ENCODE data around the gene GRSF1.
A peak's percentile ranks its signal among the peaks of the same experiment; 100 is the strongest.

The GRSF1 gene, protein sequence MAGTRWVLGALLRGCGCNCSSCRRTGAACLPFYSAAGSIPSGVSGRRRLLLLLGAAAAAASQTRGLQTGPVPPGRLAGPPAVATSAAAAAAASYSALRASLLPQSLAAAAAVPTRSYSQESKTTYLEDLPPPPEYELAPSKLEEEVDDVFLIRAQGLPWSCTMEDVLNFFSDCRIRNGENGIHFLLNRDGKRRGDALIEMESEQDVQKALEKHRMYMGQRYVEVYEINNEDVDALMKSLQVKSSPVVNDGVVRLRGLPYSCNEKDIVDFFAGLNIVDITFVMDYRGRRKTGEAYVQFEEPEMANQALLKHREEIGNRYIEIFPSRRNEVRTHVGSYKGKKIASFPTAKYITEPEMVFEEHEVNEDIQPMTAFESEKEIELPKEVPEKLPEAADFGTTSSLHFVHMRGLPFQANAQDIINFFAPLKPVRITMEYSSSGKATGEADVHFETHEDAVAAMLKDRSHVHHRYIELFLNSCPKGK

DNA sequence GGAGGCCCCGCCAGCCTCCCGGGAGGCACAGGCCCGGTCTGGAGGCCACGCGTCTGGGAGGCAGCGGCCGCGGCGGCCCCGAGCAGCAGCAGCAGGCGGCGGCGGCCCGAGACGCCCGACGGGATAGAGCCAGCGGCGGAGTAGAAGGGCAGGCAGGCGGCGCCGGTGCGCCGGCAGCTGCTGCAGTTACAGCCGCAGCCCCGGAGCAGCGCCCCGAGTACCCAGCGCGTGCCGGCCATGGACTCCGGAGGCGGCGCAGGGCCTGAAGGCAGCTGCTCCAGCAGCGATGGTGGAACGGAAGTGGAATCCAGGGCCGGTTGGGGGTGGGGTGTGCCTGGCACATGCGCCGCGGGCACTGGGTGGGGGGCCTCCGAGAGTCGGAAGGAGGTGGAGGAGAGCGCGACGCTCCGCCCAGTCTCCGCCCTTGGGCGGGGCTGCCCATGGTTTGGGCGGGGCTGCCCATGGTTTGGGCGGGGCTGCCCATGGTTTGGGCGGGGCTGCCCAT, at the start of gene GRSF1:
TSS of gene GRSF1 (minus strand) at position 302 of the 505 bp plus-strand sequence. CDS start at position 239, 63 bp downstream.
- H3K9ac ChIP-seq (ENCODE audit: low read length) = peak within 1 kb of the TSS; percentile 92

DNA sequence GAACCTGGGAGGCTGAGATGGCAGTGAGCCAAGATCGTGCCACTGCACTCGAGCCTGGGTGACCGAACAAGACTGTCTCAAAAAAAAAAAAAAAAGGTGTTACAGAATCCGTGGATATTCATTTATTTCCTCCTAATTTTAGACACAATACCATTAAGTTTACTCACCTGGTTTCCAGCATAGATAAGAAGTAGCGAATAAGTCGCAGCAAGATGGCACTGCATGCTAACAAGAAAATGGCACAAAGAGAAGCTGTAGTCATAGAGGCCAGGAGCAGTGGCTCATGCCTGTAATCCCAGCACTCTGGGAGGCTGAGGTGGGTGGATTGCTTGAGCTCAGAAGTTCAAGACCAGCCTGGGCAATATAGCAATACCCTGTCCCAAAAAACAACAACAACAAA, 45.5 kb upstream of the GRSF1 start:
- Histone ChIP-seq H3K36me3 (ENCODE audit: control insufficient read depth, insufficient read depth, low read length) (no peaks in the 10 kb centered on the region), H3K27me3 (ENCODE audit: control insufficient read depth, insufficient read depth, low read length) (no peaks in the 10 kb centered on the region), H3K4me3 (ENCODE audit: low read length) (no peak overlapping the region), H3K27ac (ENCODE audit: low read depth, low read length) (no peak overlapping the region), H3K4me1 (ENCODE audit: control insufficient read depth, insufficient read depth, low read length) (no peaks in the 10 kb centered on the region), H3K9ac (ENCODE audit: low read length) (no peak overlapping the region)

More for the DNA sequence above, at the start of gene GRSF1:
- Histone ChIP-seq H3K36me3 (ENCODE audit: control insufficient read depth, insufficient read depth, low read length) (no peaks in the 10 kb centered on the region), H3K27ac (ENCODE audit: low read depth, low read length) (peak within 1 kb of the TSS; percentile 89), H3K27me3 (ENCODE audit: control insufficient read depth, insufficient read depth, low read length) (no peaks in the 10 kb centered on the region), H3K4me1 (ENCODE audit: control insufficient read depth, insufficient read depth, low read length) (peaks cover 4% of the 10 kb centered on the region), H3K4me3 (ENCODE audit: low read length) (peak within 1 kb of the TSS; percentile 92)

DNA sequence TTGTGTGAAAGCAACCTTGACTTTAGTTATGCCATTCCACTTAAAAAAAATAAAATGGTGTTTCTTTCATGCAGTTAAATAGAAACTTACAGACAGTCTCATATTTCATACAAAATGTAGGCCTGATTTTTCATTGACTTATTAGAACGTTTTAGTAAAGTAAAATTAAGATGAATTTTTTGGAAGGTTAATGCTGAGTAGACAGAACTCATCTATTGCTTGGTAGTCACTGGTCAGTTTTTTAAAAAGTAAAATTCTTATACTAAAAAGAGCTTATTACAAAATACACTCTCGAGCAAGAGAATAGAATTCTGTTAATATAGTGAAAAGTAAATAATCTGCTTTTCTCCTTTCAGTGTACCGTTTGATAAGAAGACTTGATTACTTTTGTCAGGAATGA, 41.0 kb upstream of the GRSF1 start:
- H3K9ac ChIP-seq (ENCODE audit: low read length) = no peak overlapping the region
- no peaks in the 10 kb centered on the region for H3K27me3 ChIP-seq (ENCODE audit: control insufficient read depth, insufficient read depth, low read length)
- H3K4me1 ChIP-seq (ENCODE audit: control insufficient read depth, insufficient read depth, low read length) = no peaks in the 10 kb centered on the region
- H3K4me3 ChIP-seq (ENCODE audit: low read length) = no peak overlapping the region
- no peaks in the 10 kb centered on the region for H3K36me3 ChIP-seq (ENCODE audit: control insufficient read depth, insufficient read depth, low read length)
- no peak overlapping the region for H3K27ac ChIP-seq (ENCODE audit: low read depth, low read length)

DNA sequence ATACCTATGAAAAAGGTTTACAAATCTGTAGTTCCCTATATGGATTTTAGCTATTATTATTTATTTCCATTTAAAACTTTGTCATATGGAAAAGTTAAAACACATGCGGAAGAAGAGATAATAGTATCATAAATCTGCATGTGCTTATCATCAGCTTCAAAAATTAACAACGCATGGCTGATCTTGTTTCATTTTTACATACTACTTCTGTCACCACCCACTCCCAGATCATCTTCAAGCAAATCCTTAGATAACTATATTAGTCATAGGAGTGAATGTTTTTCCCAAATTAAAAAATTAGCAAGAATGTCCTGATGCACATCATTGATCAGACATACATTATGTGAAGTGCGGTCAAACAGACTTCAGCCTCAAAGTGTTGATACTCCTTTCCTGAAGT, 37.9 kb upstream of the GRSF1 start:
- H3K4me1 ChIP-seq (ENCODE audit: control insufficient read depth, insufficient read depth, low read length) = no peaks in the 10 kb centered on the region
- no peak overlapping the region for H3K27ac ChIP-seq (ENCODE audit: low read depth, low read length)
- H3K4me3 ChIP-seq (ENCODE audit: low read length) = no peak overlapping the region
- H3K27me3 ChIP-seq (ENCODE audit: control insufficient read depth, insufficient read depth, low read length) = no peaks in the 10 kb centered on the region
- H3K36me3 ChIP-seq (ENCODE audit: control insufficient read depth, insufficient read depth, low read length) = no peaks in the 10 kb centered on the region
- no peak overlapping the region for H3K9ac ChIP-seq (ENCODE audit: low read length)

DNA sequence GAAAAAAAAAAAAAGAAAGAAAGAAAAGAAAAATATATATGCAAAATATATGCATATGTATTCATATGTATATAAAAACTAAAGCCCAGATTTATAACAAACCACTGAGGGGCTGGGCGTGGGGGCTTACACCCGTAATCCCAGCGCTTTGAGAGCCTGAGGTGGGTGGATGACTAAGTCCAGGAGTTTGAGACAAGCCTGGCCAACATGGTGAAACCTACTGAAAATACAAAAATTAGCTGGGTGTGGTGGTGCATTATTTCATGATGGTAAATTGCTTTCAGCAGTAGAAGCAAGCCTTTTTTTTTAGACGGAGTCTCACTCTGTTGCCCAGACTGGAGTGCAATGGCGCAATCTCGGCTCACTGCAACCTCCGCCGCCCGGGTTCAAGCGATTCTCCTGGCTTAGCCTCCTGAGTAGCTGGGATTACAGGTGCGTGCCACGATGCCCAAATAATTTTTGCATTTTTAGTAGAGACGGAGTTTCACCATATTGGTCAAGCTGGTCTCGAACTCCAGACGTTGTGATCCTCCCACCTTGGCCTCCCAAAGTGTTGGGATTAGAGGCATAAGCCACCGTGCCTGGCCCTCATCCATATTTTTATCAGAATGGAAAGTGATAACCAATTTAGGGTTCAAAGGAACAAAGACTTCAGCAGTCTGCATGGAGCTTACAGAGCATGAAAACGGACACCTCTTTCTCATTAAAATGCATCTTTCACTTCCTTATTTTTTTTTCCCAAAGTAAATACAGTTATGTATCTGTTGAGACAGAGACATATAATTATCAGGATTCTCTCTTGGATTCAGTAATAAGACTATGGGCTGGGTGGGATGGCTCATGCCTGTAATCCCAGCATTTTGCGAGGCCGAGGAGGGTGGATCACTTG, 34.8 kb upstream of the GRSF1 start:
- Histone ChIP-seq H3K4me3 (ENCODE audit: low read length) (no peak overlapping the region), H3K9ac (ENCODE audit: low read length) (no peak overlapping the region), H3K27me3 (ENCODE audit: control insufficient read depth, insufficient read depth, low read length) (no peaks in the 10 kb centered on the region), H3K36me3 (ENCODE audit: control insufficient read depth, insufficient read depth, low read length) (no peaks in the 10 kb centered on the region), H3K27ac (ENCODE audit: low read depth, low read length) (no peak overlapping the region), H3K4me1 (ENCODE audit: control insufficient read depth, insufficient read depth, low read length) (no peaks in the 10 kb centered on the region)

DNA sequence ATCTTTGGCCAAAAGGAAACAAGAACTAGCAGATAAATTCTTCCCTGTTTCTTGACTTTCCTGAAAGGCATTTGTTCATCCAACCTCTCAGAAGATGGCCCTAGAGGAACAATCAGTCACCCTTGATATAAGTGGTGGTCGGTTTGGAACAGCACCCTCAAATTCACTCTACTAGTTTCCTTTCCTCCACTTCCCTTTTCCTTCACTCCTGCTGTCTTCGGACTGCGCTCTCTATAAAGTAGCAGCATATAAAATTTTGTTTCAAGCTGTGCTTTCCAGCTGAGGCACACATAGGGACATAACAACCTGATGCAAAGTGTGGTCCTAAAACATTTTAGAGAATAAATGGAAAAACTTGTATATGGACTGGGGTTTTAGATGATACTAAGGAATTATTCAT, 33.5 kb upstream of the GRSF1 start:
- H3K36me3 ChIP-seq (ENCODE audit: control insufficient read depth, insufficient read depth, low read length) = no peaks in the 10 kb centered on the region
- no peak overlapping the region for H3K9ac ChIP-seq (ENCODE audit: low read length)
- H3K27ac ChIP-seq (ENCODE audit: low read depth, low read length) = no peak overlapping the region
- no peaks in the 10 kb centered on the region for H3K27me3 ChIP-seq (ENCODE audit: control insufficient read depth, insufficient read depth, low read length)
- H3K4me1 ChIP-seq (ENCODE audit: control insufficient read depth, insufficient read depth, low read length) = no peaks in the 10 kb centered on the region
- no peak overlapping the region for H3K4me3 ChIP-seq (ENCODE audit: low read length)

DNA sequence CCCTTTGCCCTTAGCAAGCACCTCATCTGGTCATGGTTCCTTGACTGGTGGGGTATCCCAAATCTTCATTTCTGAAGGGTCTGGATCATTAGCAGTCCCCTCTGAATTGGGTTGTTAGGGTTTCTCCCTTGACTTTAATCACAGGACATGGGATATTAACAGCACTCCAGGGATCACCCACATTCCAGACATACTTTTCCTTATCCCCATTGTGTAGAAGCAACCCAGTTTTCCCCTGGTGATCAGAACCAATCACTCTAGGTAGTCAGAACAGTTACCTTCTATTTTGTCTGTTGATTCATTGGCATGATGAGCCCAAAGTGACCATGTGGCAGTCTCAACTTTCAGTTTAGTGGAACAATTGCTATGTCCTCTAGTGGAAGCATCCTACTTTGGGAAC, 29.1 kb upstream of the GRSF1 start:
- H3K36me3 ChIP-seq (ENCODE audit: control insufficient read depth, insufficient read depth, low read length) = no peaks in the 10 kb centered on the region
- H3K27me3 ChIP-seq (ENCODE audit: control insufficient read depth, insufficient read depth, low read length) = no peaks in the 10 kb centered on the region

DNA sequence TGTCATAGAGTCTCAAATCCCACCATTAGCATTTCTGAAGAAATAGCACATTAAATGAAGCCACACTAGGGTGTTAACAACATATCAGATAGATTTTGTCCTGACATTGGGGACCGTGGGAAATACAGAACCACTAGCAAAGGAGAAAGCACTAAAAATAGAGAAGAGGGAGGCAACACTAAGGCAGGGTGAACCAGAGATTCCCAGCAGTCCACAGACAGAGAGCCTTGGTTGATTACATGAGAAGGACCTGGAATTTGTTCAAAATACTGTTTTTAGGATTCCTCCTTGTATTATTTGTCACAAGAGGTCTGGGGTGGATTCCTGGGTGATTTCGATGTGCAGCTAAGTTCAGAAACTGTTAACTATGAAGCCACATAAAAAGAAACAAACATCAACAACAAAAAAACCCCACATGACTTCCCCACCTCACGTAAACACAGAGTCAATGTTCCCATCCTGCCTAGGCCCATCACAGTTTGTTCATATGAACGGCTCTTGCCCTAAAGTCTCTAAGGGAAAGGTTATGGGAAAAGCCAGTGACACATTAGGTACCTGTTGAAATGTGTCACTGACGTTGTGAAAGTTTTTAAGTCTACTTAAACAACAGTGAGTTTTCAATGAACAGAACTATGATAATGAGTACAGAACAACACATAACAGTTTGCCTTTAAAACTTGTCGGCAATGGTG, 23.6 kb upstream of the GRSF1 start:
- H3K36me3 ChIP-seq (ENCODE audit: control insufficient read depth, insufficient read depth, low read length) = no peaks in the 10 kb centered on the region
- no peak overlapping the region for H3K27ac ChIP-seq (ENCODE audit: low read depth, low read length)
- H3K9ac ChIP-seq (ENCODE audit: low read length) = no peak overlapping the region
- H3K4me3 ChIP-seq (ENCODE audit: low read length) = no peak overlapping the region
- no peaks in the 10 kb centered on the region for H3K27me3 ChIP-seq (ENCODE audit: control insufficient read depth, insufficient read depth, low read length)
- no peaks in the 10 kb centered on the region for H3K4me1 ChIP-seq (ENCODE audit: control insufficient read depth, insufficient read depth, low read length)

More for the DNA sequence above, 29.1 kb upstream of the GRSF1 start:
- H3K9ac ChIP-seq (ENCODE audit: low read length) = no peak overlapping the region
- H3K27ac ChIP-seq (ENCODE audit: low read depth, low read length) = no peak overlapping the region
- no peak overlapping the region for H3K4me3 ChIP-seq (ENCODE audit: low read length)
- no peaks in the 10 kb centered on the region for H3K4me1 ChIP-seq (ENCODE audit: control insufficient read depth, insufficient read depth, low read length)

DNA sequence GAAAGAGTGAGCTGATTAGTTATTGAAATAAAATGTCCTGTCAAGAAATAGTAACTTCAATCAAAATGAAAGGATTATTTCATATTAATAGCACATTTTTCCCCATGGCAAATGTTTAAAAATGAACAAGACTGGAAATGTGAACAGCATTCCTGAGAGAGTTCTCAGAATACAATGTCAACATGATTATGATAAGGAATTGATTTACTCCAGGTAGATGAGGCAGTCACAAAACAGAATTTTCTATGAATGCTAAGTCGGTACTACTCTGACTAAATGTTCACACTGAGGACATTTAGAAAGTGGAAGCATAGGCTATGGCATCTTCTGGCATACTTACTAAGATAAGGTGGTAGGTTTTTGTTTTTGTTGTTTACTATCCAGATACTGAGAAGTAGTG, 19.4 kb upstream of the GRSF1 start:
- Histone ChIP-seq H3K27ac (ENCODE audit: low read depth, low read length) (no peak overlapping the region), H3K27me3 (ENCODE audit: control insufficient read depth, insufficient read depth, low read length) (no peaks in the 10 kb centered on the region), H3K4me3 (ENCODE audit: low read length) (no peak overlapping the region), H3K36me3 (ENCODE audit: control insufficient read depth, insufficient read depth, low read length) (no peaks in the 10 kb centered on the region), H3K4me1 (ENCODE audit: control insufficient read depth, insufficient read depth, low read length) (no peaks in the 10 kb centered on the region), H3K9ac (ENCODE audit: low read length) (no peak overlapping the region)

DNA sequence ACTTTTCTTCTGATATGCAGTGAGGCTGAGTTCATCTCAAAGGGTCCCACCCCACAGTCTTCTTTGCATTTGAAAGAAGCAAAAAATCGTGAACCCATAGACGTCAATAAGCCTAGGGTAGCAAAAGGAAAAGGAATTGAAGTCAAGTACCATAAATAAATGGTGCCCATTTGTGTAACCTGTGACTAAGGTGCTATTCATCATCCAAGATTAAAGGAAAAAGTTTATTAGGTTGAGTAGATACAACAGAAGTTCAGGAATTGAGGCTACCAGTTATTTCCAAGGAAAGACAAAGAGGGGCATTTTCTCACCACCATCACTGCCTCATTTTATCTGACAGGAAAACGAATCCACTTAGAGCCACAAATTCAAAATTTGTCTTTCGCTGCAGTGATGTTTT, 18.8 kb upstream of the GRSF1 start:
- H3K36me3 ChIP-seq (ENCODE audit: control insufficient read depth, insufficient read depth, low read length) = no peaks in the 10 kb centered on the region
- H3K9ac ChIP-seq (ENCODE audit: low read length) = no peak overlapping the region
- no peaks in the 10 kb centered on the region for H3K4me1 ChIP-seq (ENCODE audit: control insufficient read depth, insufficient read depth, low read length)
- H3K4me3 ChIP-seq (ENCODE audit: low read length) = no peak overlapping the region
- H3K27me3 ChIP-seq (ENCODE audit: control insufficient read depth, insufficient read depth, low read length) = no peaks in the 10 kb centered on the region
- H3K27ac ChIP-seq (ENCODE audit: low read depth, low read length) = no peak overlapping the region

DNA sequence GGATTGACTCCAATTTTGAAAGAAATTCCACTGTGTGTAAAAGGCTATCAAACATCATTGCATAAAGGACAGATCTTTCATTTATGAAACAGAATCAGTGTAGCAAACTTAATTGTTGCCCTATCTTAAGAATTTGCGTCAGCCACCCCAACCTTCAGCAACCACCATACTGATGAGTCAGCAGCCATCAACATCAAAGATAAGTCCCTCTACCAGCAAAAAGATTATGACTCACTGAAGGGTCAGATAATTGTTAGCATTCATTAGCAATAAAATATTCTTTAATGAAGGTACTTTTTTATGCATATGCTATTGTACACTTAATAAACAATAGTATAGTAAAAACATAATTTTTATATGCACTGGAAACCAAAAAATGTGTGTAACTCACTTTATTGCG, 15.8 kb upstream of the GRSF1 start:
- no peak overlapping the region for H3K9ac ChIP-seq (ENCODE audit: low read length)
- H3K36me3 ChIP-seq (ENCODE audit: control insufficient read depth, insufficient read depth, low read length) = no peaks in the 10 kb centered on the region
- no peaks in the 10 kb centered on the region for H3K27me3 ChIP-seq (ENCODE audit: control insufficient read depth, insufficient read depth, low read length)
- no peak overlapping the region for H3K4me3 ChIP-seq (ENCODE audit: low read length)
- no peaks in the 10 kb centered on the region for H3K4me1 ChIP-seq (ENCODE audit: control insufficient read depth, insufficient read depth, low read length)
- no peak overlapping the region for H3K27ac ChIP-seq (ENCODE audit: low read depth, low read length)

DNA sequence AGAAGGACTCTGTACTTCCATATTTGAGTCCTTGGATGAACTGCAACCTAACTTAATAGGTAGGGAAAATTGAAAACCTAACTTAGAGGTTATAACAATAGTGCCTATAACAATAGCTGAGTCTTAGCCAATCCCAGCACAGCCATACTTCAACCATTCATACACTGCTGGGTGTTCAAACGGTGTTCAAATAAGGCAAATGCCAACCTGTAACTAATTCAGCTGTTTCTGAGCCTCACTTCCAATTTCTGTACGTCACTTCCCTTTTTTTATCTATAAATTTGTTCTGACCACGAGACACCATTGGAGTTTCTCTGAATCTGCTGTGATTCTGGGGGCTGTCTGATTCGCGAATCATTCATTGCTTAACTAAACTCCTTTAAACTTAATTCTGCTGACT, 9.6 kb upstream of the GRSF1 start:
- Histone ChIP-seq H3K36me3 (ENCODE audit: control insufficient read depth, insufficient read depth, low read length) (no peaks in the 10 kb centered on the region), H3K27ac (ENCODE audit: low read depth, low read length) (no peak overlapping the region), H3K4me3 (ENCODE audit: low read length) (no peak overlapping the region), H3K27me3 (ENCODE audit: control insufficient read depth, insufficient read depth, low read length) (no peaks in the 10 kb centered on the region), H3K4me1 (ENCODE audit: control insufficient read depth, insufficient read depth, low read length) (no peaks in the 10 kb centered on the region), H3K9ac (ENCODE audit: low read length) (no peak overlapping the region)

Data from rectal smooth muscle tissue (tissue), 1 donor.